ENCODE results near the gene ATP1A3. TPM values are rescaled to one million over a fixed set of nuclear protein-coding genes. Genes with fewer than 3 reads are reported as not detected.
"Not testable (repeated sequence)": the region's sequence is repeated elsewhere in the genome, so short reads cannot be mapped to it uniquely, and the experiment has no call there.

The ATP1A3 gene
- total RNA-seq, 1 donor from 2014 or later = not detected

DNA sequence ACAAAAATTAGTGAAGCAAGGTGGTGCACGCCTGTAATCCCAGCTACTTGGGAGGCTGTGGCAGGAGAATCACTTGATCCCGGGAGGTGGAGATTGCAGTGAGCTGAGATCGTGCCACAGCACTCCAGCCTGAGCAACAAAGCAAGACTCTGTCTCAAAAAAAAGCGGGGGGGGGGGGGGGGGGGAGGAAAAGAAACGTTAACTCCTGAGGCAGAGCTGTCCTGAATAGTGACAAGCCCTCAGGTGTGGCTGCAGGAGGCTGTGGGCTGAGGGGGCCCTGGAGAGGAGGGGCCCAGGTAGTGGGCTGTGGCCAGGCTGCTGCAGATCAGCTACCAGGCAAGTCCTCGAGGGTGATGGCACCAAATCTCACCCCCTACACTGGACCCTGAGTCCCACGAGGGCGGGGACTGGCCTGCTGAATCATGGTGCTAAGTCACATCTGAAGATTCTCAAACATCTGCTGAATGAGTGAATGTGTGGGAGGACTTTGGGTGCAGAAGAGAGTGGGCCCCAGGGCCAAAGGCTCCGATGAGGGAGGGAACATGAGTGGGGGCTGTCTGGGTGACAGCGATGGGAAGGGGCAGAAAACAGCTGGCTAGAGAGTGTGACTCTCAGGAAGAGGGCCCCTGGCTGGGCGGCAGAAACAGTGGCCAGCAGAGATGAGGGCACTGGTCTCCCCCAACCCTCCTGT, 24.6 kb upstream of the ATP1A3 start:
- Histone ChIP-seq H3K27me3 (ENCODE audit: control insufficient read depth, insufficient read depth, low read length) (no peaks in the 10 kb centered on the region), H3K4me3 (ENCODE audit: low read depth, low read length) (no peak overlapping the region), H3K36me3 (ENCODE audit: control insufficient read depth, insufficient read depth, low read length) (no peaks in the 10 kb centered on the region)
- TF ChIP-seq, protein P1, sequence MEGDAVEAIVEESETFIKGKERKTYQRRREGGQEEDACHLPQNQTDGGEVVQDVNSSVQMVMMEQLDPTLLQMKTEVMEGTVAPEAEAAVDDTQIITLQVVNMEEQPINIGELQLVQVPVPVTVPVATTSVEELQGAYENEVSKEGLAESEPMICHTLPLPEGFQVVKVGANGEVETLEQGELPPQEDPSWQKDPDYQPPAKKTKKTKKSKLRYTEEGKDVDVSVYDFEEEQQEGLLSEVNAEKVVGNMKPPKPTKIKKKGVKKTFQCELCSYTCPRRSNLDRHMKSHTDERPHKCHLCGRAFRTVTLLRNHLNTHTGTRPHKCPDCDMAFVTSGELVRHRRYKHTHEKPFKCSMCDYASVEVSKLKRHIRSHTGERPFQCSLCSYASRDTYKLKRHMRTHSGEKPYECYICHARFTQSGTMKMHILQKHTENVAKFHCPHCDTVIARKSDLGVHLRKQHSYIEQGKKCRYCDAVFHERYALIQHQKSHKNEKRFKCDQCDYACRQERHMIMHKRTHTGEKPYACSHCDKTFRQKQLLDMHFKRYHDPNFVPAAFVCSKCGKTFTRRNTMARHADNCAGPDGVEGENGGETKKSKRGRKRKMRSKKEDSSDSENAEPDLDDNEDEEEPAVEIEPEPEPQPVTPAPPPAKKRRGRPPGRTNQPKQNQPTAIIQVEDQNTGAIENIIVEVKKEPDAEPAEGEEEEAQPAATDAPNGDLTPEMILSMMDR (IDR thresholded peaks at IDR 0.05; ENCODE audit: insufficient read depth, low read length, poor library complexity, severe bottlenecking) = no peak
- DNase-seq (ENCODE audit: low read depth) = no peak

DNA sequence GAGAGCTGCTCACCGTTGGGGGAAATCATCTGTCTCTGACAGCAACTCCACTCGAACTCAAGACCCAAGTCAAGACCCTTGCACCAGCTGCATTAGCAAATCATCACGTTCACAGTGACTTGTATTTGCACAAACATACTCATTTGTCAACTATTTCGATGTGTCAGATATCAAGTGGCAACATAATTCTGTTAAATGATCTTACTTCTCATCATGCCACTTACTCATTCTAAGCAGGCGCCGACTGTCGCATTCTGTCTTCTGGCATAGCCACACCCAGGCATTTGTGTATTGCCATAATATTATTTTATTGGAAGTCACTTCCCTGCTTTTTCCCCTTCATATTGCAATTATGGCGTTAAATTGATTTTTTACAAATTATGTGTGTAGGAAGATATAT, 23.0 kb upstream of the ATP1A3 start:
- H3K4me3 ChIP-seq (ENCODE audit: low read depth, low read length) = no peak overlapping the region
- H3K36me3 ChIP-seq (ENCODE audit: control insufficient read depth, insufficient read depth, low read length) = no peaks in the 10 kb centered on the region
- H3K27me3 ChIP-seq (ENCODE audit: control insufficient read depth, insufficient read depth, low read length) = no peaks in the 10 kb centered on the region
- TF ChIP-seq, protein P1 (IDR thresholded peaks at IDR 0.05; ENCODE audit: insufficient read depth, low read length, poor library complexity, severe bottlenecking) = no peak
- no peak for DNase-seq (ENCODE audit: low read depth)

DNA sequence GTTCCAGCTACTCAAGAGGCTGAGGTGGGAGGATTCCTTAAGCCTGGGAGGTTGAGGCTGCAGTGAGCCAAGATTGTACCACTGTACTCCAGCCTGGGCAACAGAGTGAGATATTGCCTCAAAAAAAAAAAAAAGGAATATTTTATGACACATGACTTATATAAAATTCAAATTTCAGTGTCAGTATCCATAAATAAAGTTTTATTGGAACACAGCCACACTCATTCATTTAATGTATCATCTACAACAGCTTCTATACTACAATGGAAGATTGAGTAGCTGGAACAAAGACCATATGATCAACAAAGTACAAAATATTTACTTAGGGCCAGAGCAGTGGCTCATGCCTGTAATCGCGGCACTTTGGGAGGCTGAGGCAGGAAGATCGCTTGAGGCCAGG, 18.7 kb upstream of the ATP1A3 start:
- H3K36me3 ChIP-seq (ENCODE audit: control insufficient read depth, insufficient read depth, low read length); H3K4me3 ChIP-seq (ENCODE audit: low read depth, low read length); H3K27me3 ChIP-seq (ENCODE audit: control insufficient read depth, insufficient read depth, low read length); DNase-seq (ENCODE audit: low read depth): not testable (repeated sequence)

DNA sequence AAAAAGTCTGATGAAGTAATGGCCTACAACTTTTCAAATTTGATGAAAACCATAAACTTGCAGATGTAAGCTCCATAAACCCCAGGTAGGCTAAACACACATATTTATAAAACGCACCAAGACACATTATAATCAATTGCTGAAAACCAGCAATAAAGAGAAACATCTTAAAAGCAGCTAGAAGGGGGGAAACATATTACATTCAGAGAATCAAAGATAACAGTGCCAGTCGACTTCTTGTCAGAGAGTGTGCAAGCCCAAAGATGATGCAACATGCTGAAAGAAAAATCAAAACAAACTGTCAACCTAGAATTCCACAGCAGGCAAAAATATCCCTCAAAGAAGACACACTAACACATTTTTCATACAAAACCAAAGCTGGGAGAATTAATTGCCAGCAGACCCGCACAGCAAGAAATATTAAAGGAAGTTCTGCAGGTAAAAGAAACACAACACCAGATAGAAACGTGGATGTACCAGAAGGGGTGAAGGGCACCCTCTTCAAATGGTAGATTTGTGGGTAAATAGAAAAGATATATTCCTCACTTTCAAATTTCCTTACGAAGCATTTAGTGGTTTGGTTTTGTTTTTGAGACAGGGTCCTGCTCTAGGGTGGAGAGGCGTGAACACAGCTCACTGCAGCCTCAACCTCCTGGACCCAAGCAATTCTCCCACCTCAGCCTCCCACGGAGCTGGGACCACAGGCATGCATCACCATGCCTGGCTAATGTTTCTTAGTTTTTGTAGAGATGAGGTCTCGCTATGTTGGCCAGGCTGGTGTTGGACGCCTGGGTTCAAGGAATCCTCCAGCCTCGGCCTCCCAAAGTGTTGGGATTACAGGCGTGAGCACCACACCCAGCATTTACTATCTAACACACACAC, 16.5 kb upstream of the ATP1A3 start:
- H3K36me3 ChIP-seq (ENCODE audit: control insufficient read depth, insufficient read depth, low read length) = no peaks in the 10 kb centered on the region
- TF ChIP-seq, protein P1 (IDR thresholded peaks at IDR 0.05; ENCODE audit: insufficient read depth, low read length, poor library complexity, severe bottlenecking) = no peak
- H3K4me3 ChIP-seq (ENCODE audit: low read depth, low read length) = no peak overlapping the region
- no peaks in the 10 kb centered on the region for H3K27me3 ChIP-seq (ENCODE audit: control insufficient read depth, insufficient read depth, low read length)
- DNase-seq (ENCODE audit: low read depth) = no peak

DNA sequence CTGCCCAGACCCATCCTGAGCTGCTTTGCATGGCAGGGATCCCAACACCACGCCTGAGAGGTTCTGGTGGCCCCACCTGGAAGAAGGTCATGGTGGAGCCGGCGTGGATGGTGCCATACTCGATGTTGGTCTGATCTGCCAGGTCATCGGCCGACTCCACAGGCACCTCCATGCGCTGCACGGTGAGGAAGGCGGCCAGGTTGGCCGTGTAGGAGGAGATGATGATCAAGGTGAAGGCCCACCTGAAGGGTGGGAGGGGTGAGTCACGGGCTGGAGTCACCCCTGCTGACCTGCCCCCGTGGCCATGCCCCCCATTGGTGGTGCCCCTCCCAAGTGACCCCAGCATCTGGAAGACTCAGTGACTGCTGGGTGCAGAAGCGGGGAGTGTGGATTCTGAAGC, 12.5 kb upstream of the ATP1A3 start:
- Histone ChIP-seq H3K4me3 (ENCODE audit: low read depth, low read length) (no peak overlapping the region), H3K27me3 (ENCODE audit: control insufficient read depth, insufficient read depth, low read length) (peaks cover 3% of the 10 kb centered on the region), H3K36me3 (ENCODE audit: control insufficient read depth, insufficient read depth, low read length) (no peaks in the 10 kb centered on the region)
- no peak for DNase-seq (ENCODE audit: low read depth)
- TF ChIP-seq, protein P1 (IDR thresholded peaks at IDR 0.05; ENCODE audit: insufficient read depth, low read length, poor library complexity, severe bottlenecking) = no peak

DNA sequence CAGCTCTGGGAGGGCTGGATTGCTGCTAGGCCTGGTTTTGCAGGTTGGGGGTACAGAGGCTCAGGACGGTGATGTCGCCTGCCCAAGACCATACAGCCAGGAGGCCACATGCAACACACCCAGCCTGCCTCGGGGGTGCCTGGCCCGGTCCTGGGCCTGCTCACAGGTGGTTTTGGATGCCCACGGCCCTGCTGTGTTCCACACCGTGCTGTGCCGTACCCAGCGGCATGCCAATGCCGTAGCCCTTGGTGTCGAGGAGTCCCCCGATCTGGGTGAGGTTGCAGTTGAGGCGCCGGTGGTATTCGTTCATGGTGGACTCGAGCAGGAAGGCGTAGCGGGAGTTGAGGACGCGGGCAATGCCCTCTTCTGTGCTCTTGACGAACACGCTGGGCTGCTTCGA, 11.5 kb upstream of the ATP1A3 start:
- TF ChIP-seq, protein P1 (IDR thresholded peaks at IDR 0.05; ENCODE audit: insufficient read depth, low read length, poor library complexity, severe bottlenecking) = no peak
- Histone ChIP-seq H3K4me3 (ENCODE audit: low read depth, low read length) (no peak overlapping the region), H3K27me3 (ENCODE audit: control insufficient read depth, insufficient read depth, low read length) (peaks cover 8% of the 10 kb centered on the region), H3K36me3 (ENCODE audit: control insufficient read depth, insufficient read depth, low read length) (no peaks in the 10 kb centered on the region)
- DNase-seq (ENCODE audit: low read depth) = no peak

Measured in kidney epithelial cell (primary cell).